ENCODE measurements around the gene SVOP.

The SVOP gene

GRCh38 chr12:108975024-108975593 lies 45.8 kb downstream of the SVOP start:
- DNase-seq = no peak

GRCh38 chr12:108973629-108974152 lies 47.2 kb downstream of the SVOP start:
- DNase-seq = peak in 1 of 4 experiments; percentile 29

DNA sequence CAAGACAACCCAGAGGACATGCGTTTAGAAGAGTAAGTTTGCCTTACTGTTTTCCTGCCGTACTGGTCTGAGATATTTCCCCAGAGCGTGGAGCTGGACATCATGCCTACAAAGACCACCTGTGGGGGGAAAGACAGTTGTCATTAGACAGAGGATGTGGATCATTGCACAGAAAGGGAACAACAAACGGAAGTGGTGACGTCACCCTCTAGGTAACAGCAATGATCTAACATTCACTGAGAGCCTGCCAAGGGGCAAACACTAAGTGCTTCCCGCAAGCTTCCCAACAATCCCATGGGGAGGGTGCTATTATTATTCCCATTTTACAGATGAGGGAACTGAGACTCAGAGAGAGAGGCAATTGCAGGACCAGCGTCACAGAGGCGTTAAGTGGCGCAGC lies 48.5 kb downstream of the SVOP start:
- DNase-seq = peak in 3 of 4 experiments; percentile 7 to 20 (median 14)

GRCh38 chr12:108969622-108970021 lies 51.2 kb downstream of the SVOP start:
- DNase-seq = no peak

DNA sequence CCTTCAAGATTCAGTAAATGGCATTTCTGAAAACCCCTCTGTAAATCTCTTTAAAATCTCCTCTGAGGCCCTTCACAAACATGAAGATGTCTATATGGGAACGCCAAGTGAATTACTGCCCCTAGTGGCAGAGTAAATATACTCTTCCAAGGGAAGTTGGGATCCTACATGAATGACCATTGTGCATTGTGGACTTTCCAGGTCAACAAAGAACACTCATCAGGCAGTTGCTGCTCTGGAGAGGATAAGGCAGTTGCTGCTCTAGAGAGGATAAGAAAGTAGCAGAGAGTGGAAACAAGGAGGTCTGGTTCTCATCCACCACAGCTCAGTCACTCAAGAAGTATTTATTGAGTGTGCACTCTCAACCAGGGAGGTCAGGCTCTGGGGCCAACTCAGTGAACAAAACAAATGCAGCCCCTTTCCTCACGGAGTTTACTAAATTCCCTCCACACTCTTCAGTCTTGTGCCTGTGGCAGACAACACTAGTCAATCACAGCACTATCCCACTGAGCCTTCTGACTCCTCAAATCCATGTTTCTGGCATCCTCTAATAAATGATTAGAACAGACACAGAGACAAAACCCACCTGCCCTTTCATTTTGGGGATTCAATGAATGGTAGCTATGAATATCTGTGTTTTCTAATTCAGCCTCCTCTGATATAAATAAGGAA lies 52.9 kb downstream of the SVOP start:
- DNase-seq = peak in 3 of 4 experiments; percentile 39 to 63 (median 46)

DNA sequence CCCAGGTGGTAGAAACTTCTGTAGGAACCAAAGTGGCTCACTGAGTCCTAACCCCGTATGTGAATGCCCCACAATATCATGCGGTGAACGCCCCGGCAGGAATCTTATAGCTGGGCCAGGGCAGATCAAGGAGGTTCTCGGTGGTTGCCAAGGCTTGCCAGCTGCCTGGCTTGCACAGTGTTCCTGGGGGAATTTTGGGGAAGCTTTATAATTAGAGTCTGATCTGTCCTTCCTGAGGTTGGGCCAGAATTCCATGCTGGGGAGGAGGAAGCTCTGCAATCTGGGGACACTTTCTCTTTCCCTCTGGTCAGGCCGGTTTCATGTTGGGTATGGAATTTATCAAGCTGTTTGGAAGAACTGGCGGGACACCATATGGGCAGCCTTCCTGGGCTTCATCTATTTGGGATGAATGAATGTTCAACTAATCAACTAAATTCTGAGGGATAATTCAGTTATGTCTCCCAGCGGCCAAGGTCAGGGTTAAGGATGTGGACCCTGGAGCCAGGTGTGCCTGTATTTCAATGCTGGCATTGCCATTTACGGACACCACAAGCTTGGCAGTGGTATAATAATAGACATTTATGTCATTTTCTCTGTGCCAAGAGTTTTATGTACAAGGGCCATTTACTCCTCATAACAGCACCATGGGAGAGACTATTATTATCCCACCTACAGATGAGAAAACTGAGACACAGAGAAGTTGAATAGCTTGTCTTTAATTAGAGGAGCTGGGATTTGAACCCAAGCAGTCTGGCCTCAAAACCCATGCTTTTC lies 54.3 kb downstream of the SVOP start:
- DNase-seq = no peak

- no peak for DNase-seq
Observed at GRCh38 chr12:108965886-108966285, 55.0 kb downstream of the SVOP start.

DNA sequence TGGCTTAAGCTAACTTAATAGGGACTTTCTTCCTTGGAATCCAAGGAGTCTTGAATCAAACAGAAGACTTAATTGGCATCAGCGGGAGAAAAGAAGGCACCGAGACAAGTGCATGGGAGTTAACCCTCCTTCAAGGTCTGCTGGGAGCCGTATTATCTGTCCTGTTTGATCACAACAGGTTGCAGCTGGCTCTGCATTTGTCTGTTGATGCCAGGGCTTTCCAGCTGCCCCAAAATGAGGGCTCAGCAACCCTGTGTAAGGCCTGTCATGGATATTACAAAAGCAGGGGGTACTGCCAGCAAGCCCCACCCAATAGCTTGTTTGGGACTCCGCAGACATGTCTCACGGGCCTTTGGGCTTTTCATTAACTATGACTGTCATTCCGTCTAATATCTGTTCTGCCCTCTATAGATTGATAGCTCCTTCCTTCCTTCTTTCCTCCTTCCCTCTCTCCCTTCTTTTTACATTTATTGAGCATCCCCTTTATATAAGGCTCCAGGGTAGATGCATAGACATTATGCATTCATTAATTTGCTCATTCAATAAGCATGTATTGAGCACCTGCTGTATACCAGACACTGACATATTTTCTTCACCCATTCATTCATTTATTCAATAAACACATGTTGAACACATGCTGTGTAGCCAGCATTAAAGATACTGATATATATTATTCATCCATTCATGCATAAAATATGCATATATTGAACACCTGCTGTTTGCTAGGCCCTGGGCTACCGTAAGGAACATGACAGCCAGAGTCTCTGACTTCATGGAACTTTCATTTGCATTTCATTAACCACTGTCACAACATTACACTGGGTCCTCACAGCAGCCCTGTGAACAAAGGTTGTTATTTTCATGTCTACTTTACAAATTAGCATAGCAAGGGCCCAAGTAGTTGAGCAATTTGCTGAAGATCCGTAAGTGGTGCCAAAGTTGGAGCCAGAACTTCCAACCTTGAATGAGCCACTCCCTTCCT lies 56.2 kb downstream of the SVOP start:
- DNase-seq = no peak

DNA sequence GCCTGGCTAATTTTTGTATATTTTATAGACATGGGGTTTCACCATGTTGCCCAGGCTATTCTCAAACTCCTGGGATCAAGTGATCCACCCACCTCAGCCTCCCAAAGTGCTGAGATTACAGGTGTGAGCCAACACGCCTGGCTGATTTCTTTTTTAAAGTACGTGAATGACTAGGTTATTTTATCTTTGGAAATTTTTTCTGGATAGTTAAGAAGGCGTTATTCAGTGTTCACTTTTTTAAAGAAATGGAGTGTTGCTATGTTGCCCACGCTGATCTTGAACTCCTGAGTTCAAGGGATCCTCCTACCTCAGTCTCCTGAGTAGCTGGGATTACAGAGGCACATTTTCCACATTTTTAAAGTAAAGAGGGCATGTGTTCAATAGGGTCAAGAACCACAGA lies 58.6 kb downstream of the SVOP start:
- DNase-seq = no peak

DNA sequence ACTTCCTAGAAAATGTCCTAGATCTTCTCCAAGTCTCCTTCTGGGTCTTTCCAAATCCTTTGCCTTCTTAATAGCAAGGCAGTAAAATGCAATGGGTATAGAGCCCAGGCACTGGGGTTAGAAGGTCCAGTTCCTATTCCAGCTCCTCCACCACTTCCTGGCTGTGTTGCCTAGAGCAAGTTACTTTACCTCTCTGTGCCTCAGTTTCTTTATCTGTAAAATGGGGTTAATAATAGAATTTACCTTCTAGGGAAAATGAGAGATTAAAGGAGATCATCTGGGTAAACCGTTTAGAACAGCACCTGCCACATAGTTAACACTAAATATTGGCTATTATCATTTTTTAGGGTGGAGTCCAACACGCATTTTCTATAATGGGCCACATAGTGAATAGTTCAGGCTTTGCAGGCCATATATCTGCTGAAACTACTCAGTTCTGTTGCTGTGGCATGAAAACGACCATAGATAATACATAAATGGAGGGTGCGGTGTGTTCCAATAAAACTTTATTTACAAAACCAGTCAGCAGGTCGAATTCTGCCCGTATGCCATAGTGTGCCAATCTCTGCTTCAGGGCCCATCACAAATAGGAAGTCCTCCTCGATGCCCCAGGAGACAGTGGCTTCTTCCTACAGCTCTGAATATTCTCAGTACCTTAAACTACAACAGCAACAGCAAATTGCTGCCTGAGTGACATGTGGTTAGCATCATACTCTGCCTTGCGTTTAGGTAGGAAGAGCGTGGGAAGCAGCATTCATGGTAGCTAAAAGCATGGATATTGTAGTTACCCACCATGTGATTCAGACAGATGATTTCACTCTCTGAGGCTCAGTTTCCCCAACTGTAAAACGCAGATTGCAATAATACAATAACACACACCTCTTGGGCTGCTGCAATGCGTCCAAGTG lies 60.9 kb downstream of the SVOP start:
- no peak for DNase-seq

GRCh38 chr12:108955225-108955835 lies 65.5 kb downstream of the SVOP start:
- no peak for DNase-seq

GRCh38 chr12:108950991-108951739 lies 69.7 kb downstream of the SVOP start:
- peak; percentile 73 to 85 (median 82) for DNase-seq

DNA sequence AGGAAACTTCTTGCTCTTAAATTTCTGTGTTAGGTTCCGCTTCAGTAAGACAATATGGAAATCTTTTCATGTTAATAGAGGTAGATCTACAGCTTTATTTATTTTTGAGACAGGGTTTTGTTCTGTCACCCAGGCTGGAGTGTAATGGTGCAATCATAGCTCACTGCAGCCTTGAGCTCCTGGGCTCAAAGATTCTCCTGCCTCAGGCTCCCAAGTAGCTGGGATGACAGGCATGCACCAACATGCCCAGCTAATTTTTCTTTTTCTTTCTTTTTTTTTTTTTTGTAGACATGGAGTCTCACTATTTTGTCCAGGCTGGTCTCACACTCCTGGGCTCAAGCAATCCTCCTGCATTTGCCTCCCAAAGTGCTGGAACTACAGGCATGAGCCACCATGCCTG lies 70.9 kb downstream of the SVOP start:
- DNase-seq = no peak

- DNase-seq = peak; percentile 45 to 86 (median 74)
Observed at GRCh38 chr12:108948367-108948766, 72.5 kb downstream of the SVOP start.

- peak in 1 of 4 experiments; percentile 36 for DNase-seq
Observed at GRCh38 chr12:108947097-108947496, 73.8 kb downstream of the SVOP start.

- DNase-seq = no peak
Observed at GRCh38 chr12:108940138-108940537, 80.7 kb downstream of the SVOP start.

DNA sequence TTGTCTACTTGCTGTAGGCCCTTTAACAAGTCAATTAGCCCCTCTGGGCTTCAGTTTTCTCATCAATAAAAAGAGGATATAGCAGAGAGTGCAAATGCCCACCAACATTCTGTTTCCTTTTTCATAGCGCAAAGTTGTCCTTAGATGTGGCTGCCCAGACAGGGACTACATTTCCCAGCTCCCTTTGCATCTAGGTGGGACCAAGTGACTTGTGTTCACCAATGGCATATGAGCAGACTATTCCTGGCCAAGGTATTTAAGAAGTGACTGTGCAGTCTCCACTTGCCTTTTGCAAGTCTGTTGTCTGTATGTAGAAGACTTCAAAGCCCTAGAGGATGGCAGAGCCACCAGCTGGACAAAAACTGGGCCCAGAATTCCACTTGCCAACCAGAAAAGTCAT lies 81.3 kb downstream of the SVOP start:
- DNase-seq = peak; percentile 39 to 66 (median 58)

GRCh38 chr12:108938247-108938924 lies 82.5 kb downstream of the SVOP start:
- DNase-seq = no peak

DNA sequence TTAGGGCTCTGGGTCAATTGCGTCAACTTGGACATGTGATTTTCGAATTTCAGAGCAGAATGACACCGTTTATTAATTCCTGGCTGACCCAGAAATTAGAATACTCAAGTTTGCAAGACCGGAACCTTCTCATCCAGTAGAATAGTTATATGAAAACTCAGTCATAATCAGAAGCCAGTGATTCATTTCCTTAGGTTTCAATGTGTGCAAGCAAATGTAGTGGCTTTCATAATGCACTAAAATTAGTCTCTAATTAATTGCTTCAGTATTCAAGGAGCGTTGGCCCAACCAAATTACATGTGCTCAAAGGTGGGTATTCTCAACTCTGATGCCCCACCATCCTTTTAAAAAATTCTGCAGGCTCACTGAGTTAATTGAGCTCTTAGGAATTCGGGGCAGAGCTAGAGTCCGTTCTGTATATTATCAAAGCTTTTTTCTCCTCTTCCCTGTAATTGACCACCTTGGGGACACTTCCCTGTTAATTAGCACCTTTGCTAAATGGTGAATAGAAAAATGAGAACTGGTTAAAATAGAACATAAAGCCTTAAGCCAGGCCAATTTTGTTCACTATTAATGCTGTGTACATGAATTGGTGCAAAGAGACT lies 85.6 kb downstream of the SVOP start:
- no peak for DNase-seq
